Esophagus squamous epithelium (tissue), 5 donors: Measurements from ENCODE around the gene G0S2. TPM values are rescaled to one million over a fixed set of nuclear protein-coding genes. Genes with fewer than 3 reads are reported as not detected.

Experiments
- DNase-seq: peaks from one replicate; lab custom pipeline; 2025; lab: John Stamatoyannopoulos, UW
- H3K27ac ChIP-seq, 4 donors: fragments of 200-600 bp; sonication (generic); one replicate each; pipeline ENCODE4 v1.5.1; 2016 to 2019; ENCODE audit warnings: mild to moderate bottlenecking in 1 of 4
- H3K27me3 ChIP-seq, 4 donors: fragments of 200-600 bp; sonication (generic); 1 replicate in 3 of 4; 2 replicates in 1 of 4; pipeline versions ENCODE4 v1.5.1 to v1.6.0; 2017 to 2021; ENCODE audit warnings: antibody characterized with exemption in 1 of 4
- H3K36me3 ChIP-seq, 3 donors: fragments of 200-600 bp; sonication (generic); one replicate each; pipeline ENCODE4 v1.5.1; 2016 to 2019
- H3K4me1 ChIP-seq, 3 donors: fragments of 200-600 bp; sonication (generic); one replicate each; pipeline ENCODE4 v1.5.1; 2017 to 2019
- H3K4me3 ChIP-seq, 4 donors: fragments of 200-600 bp; sonication (generic); 1 replicate in 3 of 4; 2 replicates in 1 of 4; pipeline ENCODE4 v1.5.1; 2016 to 2019; ENCODE audit warnings: mild to moderate bottlenecking in 2 of 4, moderate library complexity in 1 of 4
- H3K9me3 ChIP-seq, 3 donors: fragments of 200-600 bp; sonication (generic); one replicate each; pipeline ENCODE4 v1.5.1; 2016 to 2019
- POLR2A ChIP-seq, 4 donors: fragments of 450-650 bp; IDR thresholded peaks; one replicate each; pipeline ENCODE4 v1.6.1; 2017; ENCODE audit warnings: antibody characterized with exemption in 4 of 4, mild to moderate bottlenecking in 4 of 4, moderate library complexity in 3 of 4
- WGBS, 2 donors: methylation state at CpG; one replicate each; pipeline ENCODE4 v1.1.5; 2018; 5-methylcytosine and 5-hydroxymethylcytosine counted together
- intact Hi-C: fragments of 100-400 bp; cut with DNase I; formaldehyde crosslinking; loops from one replicate; pipeline ENCODE4 v1.15.0; 2022
- total RNA-seq, 4 donors: library from RNA; depleted of rRNA; stranded (reverse); fragments of >200 nt; gene quantifications; one replicate each; pipeline ENCODE4 v1.1.0, GENCODE V29; 2016
- TF ChIP-seq, protein P1 (sequence below), 6 experiments: fragments of 450-650 bp in 4 of 6; fragments of 200-600 bp in 2 of 6; sonication (generic) in 2 of 6; IDR thresholded peaks; one replicate each; pipeline ENCODE4 v1.5.1; 2016 to 2019; ENCODE audit warnings: antibody characterized with exemption in 6 of 6, mild to moderate bottlenecking in 4 of 6, moderate library complexity in 4 of 6
- donor health status: DM: yes; HTN: yes; CAD: no.

The G0S2 gene
- total RNA-seq, result 10 to 100 TPM in 1 of 4 donors, 1 to 10 TPM in 3; 6.7 to 25.2 (median 7.1) TPM

DNA sequence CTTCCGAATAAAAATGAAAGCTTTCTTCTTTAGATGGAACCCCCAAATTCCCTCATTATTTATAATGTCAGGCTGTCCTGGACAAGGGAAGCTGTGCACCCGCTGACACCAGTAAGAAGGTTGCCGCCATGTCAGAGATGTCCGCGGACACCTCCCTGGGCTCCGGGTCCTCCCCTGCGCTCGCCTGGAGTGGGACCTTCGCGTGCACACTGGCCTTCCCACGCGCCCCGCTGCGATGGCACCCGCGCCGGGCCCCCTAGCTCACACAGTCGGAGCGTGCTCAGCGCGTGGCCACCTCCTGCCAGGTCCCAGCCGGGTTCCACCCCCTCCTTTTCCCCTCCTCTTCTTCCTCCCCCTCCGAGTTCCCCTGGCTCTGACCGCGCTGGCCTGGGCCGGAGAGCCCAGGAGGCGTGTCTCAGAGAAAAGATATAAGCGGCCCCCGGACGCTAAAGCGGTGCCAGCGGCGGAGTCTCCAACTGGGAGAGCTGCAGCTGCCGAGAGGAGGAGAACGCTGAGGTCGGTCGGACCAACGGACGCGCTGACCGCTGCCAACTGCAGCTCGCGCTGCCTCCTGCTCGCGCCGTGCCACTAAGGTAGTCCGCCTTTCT, at the start of gene G0S2:
TSS of gene G0S2 (plus strand) at position 456 of the 608 bp plus-strand sequence. CDS start 273 bp downstream, outside the sequence.
- Histone ChIP-seq H3K4me3 (peak within 1 kb of the TSS; percentile 14 to 69 (median 54)), H3K27ac (peak within 1 kb of the TSS in 3 of 4 donors; percentile 14 to 54 (median 44)), H3K9me3 (no peaks in the 10 kb centered on the region), H3K27me3 (peaks cover 0 to 51% (median 0%) of the 10 kb centered on the region in 4 donors), H3K36me3 (no peaks in the 10 kb centered on the region), H3K4me1 (peaks cover 28 to 49% (median 33%) of the 10 kb centered on the region in 3 donors)
- peak in 2 of 4 donors; percentile 10 to 28 for TF ChIP-seq POLR2A (IDR thresholded peaks at IDR 0.05)
- TF ChIP-seq, protein P1, sequence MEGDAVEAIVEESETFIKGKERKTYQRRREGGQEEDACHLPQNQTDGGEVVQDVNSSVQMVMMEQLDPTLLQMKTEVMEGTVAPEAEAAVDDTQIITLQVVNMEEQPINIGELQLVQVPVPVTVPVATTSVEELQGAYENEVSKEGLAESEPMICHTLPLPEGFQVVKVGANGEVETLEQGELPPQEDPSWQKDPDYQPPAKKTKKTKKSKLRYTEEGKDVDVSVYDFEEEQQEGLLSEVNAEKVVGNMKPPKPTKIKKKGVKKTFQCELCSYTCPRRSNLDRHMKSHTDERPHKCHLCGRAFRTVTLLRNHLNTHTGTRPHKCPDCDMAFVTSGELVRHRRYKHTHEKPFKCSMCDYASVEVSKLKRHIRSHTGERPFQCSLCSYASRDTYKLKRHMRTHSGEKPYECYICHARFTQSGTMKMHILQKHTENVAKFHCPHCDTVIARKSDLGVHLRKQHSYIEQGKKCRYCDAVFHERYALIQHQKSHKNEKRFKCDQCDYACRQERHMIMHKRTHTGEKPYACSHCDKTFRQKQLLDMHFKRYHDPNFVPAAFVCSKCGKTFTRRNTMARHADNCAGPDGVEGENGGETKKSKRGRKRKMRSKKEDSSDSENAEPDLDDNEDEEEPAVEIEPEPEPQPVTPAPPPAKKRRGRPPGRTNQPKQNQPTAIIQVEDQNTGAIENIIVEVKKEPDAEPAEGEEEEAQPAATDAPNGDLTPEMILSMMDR (IDR thresholded peaks at IDR 0.05), result no peak
- no peak for DNase-seq
- intact Hi-C loops, result no loop called here
- WGBS, 2 donors, result 3 to 8% methylated on average over 4 to 21 of the region's 47 CpGs

DNA sequence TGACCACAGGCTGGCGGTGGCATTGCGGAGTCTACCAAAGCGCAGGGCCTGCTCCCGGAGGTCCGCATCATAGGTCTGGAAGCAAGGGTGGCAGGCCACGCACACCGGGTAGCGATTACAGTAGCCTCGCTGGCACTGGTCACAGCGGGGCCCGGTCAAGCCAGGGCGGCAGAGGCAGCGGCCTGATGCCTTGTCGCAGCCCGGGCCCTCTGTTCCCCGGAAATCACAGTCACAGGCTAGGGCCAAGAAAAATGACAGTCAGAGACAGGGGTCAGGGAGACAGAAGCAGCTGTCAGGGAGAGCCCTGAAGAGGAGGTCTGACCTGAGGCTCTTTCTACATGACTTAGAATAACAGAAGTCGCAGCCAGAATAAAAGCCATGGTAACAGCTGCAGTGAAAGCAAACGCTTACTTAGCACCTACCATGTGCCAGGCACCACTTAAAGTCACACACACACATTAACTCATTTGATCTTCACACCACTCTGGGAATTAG, 49.4 kb upstream of the G0S2 start:
- H3K4me3 ChIP-seq, result no peak overlapping the region
- H3K27me3 ChIP-seq, result peaks cover 0 to 6% (median 0%) of the 10 kb centered on the region in 4 donors
- intact Hi-C loops, result loop anchor here (10.0 kb wide), 1 partner anchor 51 kb away; no protein-coding TSS in a partner anchor
- no peak for DNase-seq
- H3K9me3 ChIP-seq, result no peaks in the 10 kb centered on the region
- peaks cover 0 to 58% (median 4%) of the 10 kb centered on the region in 3 donors for H3K36me3 ChIP-seq
- peaks cover 17 to 82% (median 57%) of the 10 kb centered on the region in 3 donors for H3K4me1 ChIP-seq
- peak overlapping the region in 1 of 4 donors; percentile 22 for H3K27ac ChIP-seq
- TF ChIP-seq, protein P1 (IDR thresholded peaks at IDR 0.05), result no peak
- no peak for TF ChIP-seq POLR2A (IDR thresholded peaks at IDR 0.05)
- 40 to 51% methylated on average over 2 to 10 of the region's 18 CpGs for WGBS, 2 donors

DNA sequence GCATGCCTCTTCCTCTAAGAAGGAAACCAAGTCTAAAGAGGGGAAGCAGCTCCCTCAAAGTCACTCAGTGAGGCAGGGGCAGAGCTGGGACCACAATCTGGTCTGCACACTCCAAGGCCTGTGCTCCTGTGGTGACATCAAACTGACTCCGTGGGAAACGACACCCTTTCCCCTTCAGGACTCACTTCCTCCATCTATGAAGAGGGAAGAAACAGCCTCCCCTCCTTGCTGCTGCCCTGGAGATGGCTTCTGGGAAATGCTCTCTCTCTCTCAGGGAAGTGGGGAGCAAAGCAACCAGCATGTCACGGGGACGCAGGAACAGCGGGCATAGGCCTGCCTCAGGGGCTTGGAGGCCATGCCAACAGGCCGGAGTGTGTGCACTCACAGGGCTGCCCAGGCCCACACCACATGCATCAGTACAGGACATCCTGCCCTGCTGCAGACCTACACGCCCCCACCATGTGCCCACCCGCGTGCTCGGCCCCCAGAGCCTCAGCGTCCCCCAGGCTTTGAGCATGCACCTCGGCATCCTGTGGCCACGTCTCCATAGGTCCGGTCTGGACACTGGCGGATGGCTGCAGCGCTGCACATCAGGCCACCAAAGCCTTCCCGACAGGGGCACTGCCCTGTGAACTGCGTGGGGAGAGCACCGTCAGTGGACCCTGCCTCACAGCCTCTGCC, 48.7 kb upstream of the G0S2 start:
- H3K36me3 ChIP-seq, result peaks cover 0 to 58% (median 4%) of the 10 kb centered on the region in 3 donors
- peak overlapping the region in 1 of 4 donors; percentile 22 for H3K27ac ChIP-seq
- H3K27me3 ChIP-seq, result peaks cover 0 to 6% (median 0%) of the 10 kb centered on the region in 4 donors
- intact Hi-C loops, result loop anchor here (10.0 kb wide), 1 partner anchor 52 kb away; no protein-coding TSS in a partner anchor
- peaks cover 17 to 82% (median 50%) of the 10 kb centered on the region in 3 donors for H3K4me1 ChIP-seq
- H3K9me3 ChIP-seq, result no peaks in the 10 kb centered on the region
- DNase-seq, result no peak
- H3K4me3 ChIP-seq, result no peak overlapping the region
- WGBS, 2 donors, result 74% methylated on average over 7 of the region's 19 CpGs; no CpG with 5 or more reads in 1 of the 2 donors
- TF ChIP-seq POLR2A (IDR thresholded peaks at IDR 0.05), result no peak
- TF ChIP-seq, protein P1 (IDR thresholded peaks at IDR 0.05), result no peak

DNA sequence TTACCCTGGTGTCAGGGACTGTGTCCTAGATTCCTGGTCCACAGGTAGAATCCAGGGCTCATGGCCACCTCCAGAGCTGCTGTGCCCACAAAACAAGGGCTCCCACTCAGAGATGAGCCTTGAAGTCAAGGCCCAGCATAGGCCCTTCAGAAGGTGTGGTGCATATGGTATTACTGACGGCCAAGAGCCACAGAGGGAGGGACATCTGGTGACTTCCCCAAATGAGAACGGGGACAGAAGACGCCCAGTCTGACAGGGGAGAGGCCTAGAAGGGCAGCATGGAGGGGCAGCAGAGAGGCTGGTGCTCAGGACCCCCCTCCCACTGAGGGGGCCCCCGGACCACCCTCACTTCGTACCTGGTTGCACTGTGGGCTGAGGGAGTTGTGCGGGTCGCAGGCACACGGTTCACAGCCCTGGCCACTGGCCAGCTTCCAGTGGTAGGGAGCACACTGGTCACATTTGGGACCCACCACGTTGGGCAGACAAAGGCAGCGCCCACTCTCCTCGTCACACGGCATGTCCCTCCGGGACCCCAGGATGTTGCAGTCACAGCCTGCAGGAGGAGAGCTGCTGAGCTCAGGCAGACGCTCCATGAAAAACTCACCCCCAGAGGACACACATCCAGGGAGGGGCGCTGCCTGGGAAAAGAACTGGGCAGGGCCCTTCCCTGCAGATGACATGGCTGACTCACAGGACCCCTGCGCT, 48.0 kb upstream of the G0S2 start:
- Histone ChIP-seq H3K27me3 (peaks cover 0 to 6% (median 0%) of the 10 kb centered on the region in 4 donors), H3K4me1 (peaks cover 17 to 80% (median 43%) of the 10 kb centered on the region in 3 donors), H3K9me3 (no peaks in the 10 kb centered on the region), H3K4me3 (no peak overlapping the region), H3K27ac (no peak overlapping the region), H3K36me3 (peaks cover 0 to 55% (median 4%) of the 10 kb centered on the region in 3 donors)
- no peak for TF ChIP-seq POLR2A (IDR thresholded peaks at IDR 0.05)
- TF ChIP-seq, protein P1 (IDR thresholded peaks at IDR 0.05), result no peak
- WGBS, 2 donors, result 63 to 71% methylated on average over 4 to 8 of the region's 16 CpGs
- DNase-seq, result no peak
- intact Hi-C loops, result loop anchor here (10.0 kb wide), 1 partner anchor 52 kb away; no protein-coding TSS in a partner anchor
